ENCODE results near the gene CFTR.

DNA sequence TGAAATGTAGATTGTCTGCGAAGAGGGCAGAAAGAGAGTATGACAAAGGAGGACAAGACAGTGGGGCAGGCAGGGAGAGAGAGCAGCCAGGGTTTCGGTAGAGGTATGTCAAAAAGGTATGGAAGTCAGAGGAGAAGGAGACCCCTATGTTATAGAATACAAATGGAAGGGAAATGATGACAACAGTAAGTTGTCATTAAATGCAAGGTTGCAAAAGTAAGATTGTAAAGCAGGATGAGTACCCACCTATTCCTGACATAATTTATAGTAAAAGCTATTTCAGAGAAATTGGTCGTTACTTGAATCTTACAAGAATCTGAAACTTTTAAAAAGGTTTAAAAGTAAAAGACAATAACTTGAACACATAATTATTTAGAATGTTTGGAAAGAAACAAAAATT, 126.3 kb downstream of the CFTR start:
- TF ChIP-seq, protein P1, sequence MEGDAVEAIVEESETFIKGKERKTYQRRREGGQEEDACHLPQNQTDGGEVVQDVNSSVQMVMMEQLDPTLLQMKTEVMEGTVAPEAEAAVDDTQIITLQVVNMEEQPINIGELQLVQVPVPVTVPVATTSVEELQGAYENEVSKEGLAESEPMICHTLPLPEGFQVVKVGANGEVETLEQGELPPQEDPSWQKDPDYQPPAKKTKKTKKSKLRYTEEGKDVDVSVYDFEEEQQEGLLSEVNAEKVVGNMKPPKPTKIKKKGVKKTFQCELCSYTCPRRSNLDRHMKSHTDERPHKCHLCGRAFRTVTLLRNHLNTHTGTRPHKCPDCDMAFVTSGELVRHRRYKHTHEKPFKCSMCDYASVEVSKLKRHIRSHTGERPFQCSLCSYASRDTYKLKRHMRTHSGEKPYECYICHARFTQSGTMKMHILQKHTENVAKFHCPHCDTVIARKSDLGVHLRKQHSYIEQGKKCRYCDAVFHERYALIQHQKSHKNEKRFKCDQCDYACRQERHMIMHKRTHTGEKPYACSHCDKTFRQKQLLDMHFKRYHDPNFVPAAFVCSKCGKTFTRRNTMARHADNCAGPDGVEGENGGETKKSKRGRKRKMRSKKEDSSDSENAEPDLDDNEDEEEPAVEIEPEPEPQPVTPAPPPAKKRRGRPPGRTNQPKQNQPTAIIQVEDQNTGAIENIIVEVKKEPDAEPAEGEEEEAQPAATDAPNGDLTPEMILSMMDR (IDR thresholded peaks at IDR 0.05; ENCODE audit: low read depth, low read length) = no peak
- no peak for TF ChIP-seq EZH2phosphoT487 (IDR thresholded peaks at IDR 0.05; ENCODE audit: low read depth)

Data from OCI-LY3 (cell line).